ENCODE data around the gene RFNG. TPM values are rescaled to one million over a fixed set of nuclear protein-coding genes. Genes with fewer than 3 reads are reported as not detected.
A peak's percentile ranks its signal among the peaks of the same experiment; 100 is the strongest.

RFNG gene
- polyA plus RNA-seq, 2 of the 4 experiments (the other 2 are of a cell fraction) = 8.4 to 25.7 TPM

GRCh38 chr17:82078433-82078832, 26.8 kb upstream of the RFNG start:
- 90% methylated on average over 13 of the region's 18 CpGs for WGBS (ENCODE audit: missing lambda C conversion rate)
- no peaks in the 10 kb centered on the region for H3K9me3 ChIP-seq
- DNase-seq (ENCODE audit: low read depth in 1 of 2, low spot score in 1 of 2) (no peak), FAIRE-seq (no peak), ATAC-seq (no peak)
- ChIA-PET CTCF (interaction anchor here (1.2 to 1.8 kb wide), 2 partner anchors 12 to 59 kb away, joined by 4 to 6 read pairs; no protein-coding TSS in a partner anchor), POLR2A (no interaction called here)
- H3K27ac ChIP-seq = no peak overlapping the region
- H3K4me1 ChIP-seq = no peaks in the 10 kb centered on the region
- TF ChIP-seq RARB (CRISPR knock-in tag; IDR thresholded peaks at IDR 0.05) = no peak
- TF ChIP-seq EHMT2 (IDR thresholded peaks at IDR 0.05; ENCODE audit: low read depth) = no peak
- no peak for TF ChIP-seq RCOR1 (IDR thresholded peaks at IDR 0.05; ENCODE audit: low read depth, low read length)
- TF ChIP-seq EHF (CRISPR knock-in tag; IDR thresholded peaks at IDR 0.05) = no peak
- no peak for TF ChIP-seq NR3C1 (IDR thresholded peaks at IDR 0.05)
- TF ChIP-seq PBX3 (IDR thresholded peaks at IDR 0.05) = no peak
- no peak for TF ChIP-seq REST (IDR thresholded peaks at IDR 0.05)
- TF ChIP-seq MAX (IDR thresholded peaks at IDR 0.05) = no peak
- TF ChIP-seq ATOH8 (CRISPR knock-in tag; IDR thresholded peaks at IDR 0.05; ENCODE audit: low read depth) = no peak
- no peak for TF ChIP-seq FOSL2 (IDR thresholded peaks at IDR 0.05)
- no peak for TF ChIP-seq FOSL2 (CRISPR knock-in tag; IDR thresholded peaks at IDR 0.05)
- TF ChIP-seq SREBF2 (IDR thresholded peaks at IDR 0.05) = no peak
- no peak for TF ChIP-seq RFX5 (IDR thresholded peaks at IDR 0.05)
- TF ChIP-seq E2F6 (IDR thresholded peaks at IDR 0.05; ENCODE audit: borderline replicate concordance, low read depth) = no peak
- TF ChIP-seq PHF8 (IDR thresholded peaks at IDR 0.05; ENCODE audit: borderline replicate concordance, low read depth) = no peak
- TF ChIP-seq TFCP2L1 (CRISPR knock-in tag; IDR thresholded peaks at IDR 0.05) = no peak
- TF ChIP-seq RAD21 (conservative IDR thresholded peaks at IDR 0.05 in 1 of 2, IDR thresholded peaks at IDR 0.05 in 1 of 2) = no peak
- H3K4me2 ChIP-seq = no peak overlapping the region
- no peak overlapping the region for H3K4me3 ChIP-seq

GRCh38 chr17:82077617-82078358, 26.2 kb upstream of the RFNG start:
- TF ChIP-seq FOSL2 (IDR thresholded peaks at IDR 0.05) (no peak), FOSL2 (CRISPR knock-in tag; IDR thresholded peaks at IDR 0.05) (no peak), TP53 (CRISPR knock-in tag; IDR thresholded peaks at IDR 0.05) (0 out of 2 replicates have a peak, but pooled peaks have one; percentile 22), FOSB (CRISPR knock-in tag; IDR thresholded peaks at IDR 0.05) (no peak), HOXA7 (CRISPR knock-in tag; IDR thresholded peaks at IDR 0.05) (0 out of 2 replicates have a peak, but pooled peaks have one; percentile 19), PBX3 (IDR thresholded peaks at IDR 0.05) (peak; percentile 31; the same call in 1 of the 2 replicates)
- DNase-seq (ENCODE audit: low read depth in 1 of 2, low spot score in 1 of 2) (no peak), ATAC-seq (peak in 1 of 2 experiments; percentile 2; a peak in 3 of 6 replicates), FAIRE-seq (no peak)
- H3K4me1 ChIP-seq = no peaks in the 10 kb centered on the region
- no peak overlapping the region for H3K27ac ChIP-seq
- no peaks in the 10 kb centered on the region for H3K9me3 ChIP-seq
- no peak overlapping the region for H3K4me2 ChIP-seq
- no peak overlapping the region for H3K4me3 ChIP-seq
- ChIA-PET POLR2A (interaction anchor here (1.2 kb wide), 1 partner anchor 9 kb away, joined by 3 read pairs; no protein-coding TSS in a partner anchor), CTCF (interaction anchor here (1.2 to 2.3 kb wide), 7 partner anchors 8 to 118 kb away, joined by 3 to 19 read pairs (median 5); partner anchors contain the start of genes DCXR and RAC3)
- WGBS (ENCODE audit: missing lambda C conversion rate) = 79% methylated on average over 27 of the region's 28 CpGs

All from A549 (cell line).